HG02943 (cell line): Measurements from ENCODE around the gene IRF8.
"Not testable (repeated sequence)": the region's sequence is repeated elsewhere in the genome, so short reads cannot be mapped to it uniquely, and the experiment has no call there.

Source experiments
- ATAC-seq: cut with Tn5 transposase; IDR thresholded peaks from one replicate; pipeline ENCODE4 v1.9.1; 2021; ENCODE audit warnings: mild to moderate bottlenecking, low read depth, moderate library complexity; ENCODE audit not compliant: unreplicated experiment

Gene IRF8

DNA sequence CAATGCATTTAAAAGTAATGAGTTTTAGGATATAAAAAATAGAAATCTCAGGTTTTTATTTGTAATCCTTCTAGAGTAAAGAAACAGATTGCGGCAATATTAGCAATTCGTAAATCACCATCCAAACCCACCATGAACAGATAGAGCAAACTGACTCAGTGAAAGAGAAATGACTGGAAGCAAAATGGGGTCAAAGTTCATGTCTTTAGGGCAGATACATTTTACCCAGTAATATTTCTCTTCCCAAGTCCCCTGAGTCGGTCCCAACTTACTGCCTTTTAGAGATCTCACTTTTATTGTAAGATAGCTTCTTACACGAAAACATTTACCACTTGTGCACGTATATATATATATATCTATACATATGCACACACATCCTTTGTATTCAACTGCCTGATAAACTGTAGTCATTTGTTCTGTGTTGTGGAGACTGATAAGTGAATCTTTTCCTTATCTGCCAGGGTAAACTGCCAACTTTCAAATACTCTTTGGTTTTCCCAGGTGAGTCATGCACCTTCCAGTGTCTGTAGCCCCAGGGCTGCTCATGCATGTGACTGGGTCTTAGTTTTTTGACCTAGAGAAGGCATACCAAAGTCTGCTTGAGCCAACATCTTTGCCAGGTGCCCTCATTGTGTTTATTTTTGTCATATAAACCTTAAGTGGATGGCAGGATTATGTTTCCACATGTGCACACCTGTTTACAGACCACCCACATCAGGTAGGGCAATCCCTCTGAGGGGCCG lies 7.8 kb upstream of the IRF8 start:
- ATAC-seq: no peak

GRCh38 chr16:85891776-85892166 lies 7.2 kb upstream of the IRF8 start:
- no peak for ATAC-seq

- no peak for ATAC-seq
Observed at GRCh38 chr16:85892760-85893159, 6.2 kb upstream of the IRF8 start.

GRCh38 chr16:85894266-85894665 lies 4.7 kb upstream of the IRF8 start:
- ATAC-seq: no peak

DNA sequence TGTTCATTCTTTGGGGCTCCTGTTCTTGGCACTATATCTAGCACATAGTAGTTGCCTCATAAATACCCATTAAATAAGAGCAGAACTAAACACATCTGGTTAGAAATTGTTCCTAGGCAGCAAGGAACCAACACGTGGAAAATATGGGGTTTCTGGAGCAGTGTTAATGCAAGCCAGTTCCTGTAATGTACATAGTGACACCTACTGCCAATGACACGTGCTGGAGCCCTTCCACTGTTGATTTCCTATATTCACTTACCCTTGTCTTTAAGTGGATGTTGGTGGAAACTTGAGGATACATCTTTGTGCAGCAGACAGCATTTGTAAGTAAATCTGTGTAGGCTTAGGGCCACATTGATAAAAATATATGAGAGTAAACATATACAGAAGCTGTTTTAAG lies 1.6 kb upstream of the IRF8 start:
- no peak for ATAC-seq

DNA sequence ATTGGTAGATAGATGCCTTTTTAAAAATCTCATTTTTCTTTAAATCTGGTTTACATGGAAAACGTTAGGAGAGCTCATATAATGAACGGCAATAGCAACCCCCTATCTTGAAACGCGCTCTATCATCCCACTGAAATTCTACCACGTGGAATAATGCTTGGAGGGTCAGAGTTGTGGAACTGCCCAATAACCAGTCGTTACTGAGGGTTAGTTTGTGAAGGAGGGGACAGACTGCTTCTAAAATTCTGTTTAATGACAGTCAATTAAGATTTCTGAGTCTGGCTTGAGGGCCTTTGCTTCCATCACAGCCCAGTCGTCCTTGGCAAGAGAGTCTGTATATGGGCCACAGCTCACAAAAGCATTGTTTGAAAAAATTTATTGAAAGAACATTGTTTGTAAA lies 482 bp downstream of the IRF8 start:
- ATAC-seq: no peak

DNA sequence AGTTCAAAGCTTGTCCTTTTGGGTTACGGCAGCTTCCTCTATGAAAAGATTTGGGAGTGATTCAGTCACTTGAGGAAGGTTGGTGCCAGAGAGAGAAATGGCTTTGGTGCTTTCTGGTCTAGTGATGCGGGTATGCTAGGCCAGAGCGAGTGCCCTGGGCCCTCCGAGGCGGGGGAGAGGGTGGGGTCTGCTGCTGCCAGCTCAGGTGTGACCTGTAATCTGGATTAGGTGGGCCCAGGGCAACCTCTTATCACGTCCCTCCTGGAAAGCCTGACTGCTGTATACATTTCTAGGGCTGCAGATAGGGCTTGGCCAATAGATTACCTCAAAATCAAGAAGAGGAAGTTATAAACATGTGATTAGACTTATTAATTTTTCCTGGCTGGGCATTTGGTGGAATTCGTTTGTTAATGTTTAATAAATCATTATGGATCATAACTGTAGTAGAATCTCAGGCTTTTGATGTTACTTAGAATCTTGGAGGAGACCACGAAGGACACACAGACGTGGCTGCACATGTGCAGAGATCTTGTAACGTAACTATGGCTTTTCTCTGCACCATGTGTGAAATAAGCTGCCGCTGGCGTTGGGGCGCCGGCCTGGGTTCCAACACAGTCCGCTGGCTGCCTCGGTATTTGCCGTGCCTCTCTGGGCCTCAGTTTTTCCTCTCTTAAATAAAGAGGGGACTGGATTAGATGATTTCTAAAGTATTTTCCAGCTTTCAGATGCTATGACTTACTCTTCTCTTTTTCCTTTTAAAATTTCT lies 1.2 kb downstream of the IRF8 start:
- no peak for ATAC-seq

GRCh38 chr16:85901110-85901509 lies 2.1 kb downstream of the IRF8 start:
- ATAC-seq: no peak

- no peak for ATAC-seq
Observed at GRCh38 chr16:85901773-85902365, 2.9 kb downstream of the IRF8 start.

- peak; percentile 54 for ATAC-seq
Observed at GRCh38 chr16:85902366-85903155, 3.6 kb downstream of the IRF8 start.

DNA sequence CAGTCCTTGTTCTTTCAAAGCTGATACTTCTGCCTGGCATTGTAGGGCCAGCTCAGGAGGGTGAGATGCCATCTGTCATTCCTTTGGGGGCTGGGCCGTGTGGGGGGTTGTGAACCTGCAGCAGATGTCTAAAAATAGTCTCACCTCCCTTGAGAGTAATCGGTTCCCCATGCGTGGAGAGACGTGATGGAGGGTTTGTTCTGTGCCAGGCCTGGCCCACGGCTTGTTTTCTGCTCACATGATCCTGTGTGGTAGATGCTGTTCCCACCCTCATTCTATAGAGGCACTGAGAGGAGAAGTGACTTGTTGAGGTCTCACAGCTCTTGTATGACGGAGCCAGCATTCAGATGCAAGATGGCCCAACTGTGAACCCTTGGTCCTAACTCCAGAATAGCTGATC lies 4.6 kb downstream of the IRF8 start:
- ATAC-seq: no peak

- no peak for ATAC-seq
Observed at GRCh38 chr16:85905110-85906095, 6.4 kb downstream of the IRF8 start.

GRCh38 chr16:85906349-85906748 lies 7.4 kb downstream of the IRF8 start:
- ATAC-seq: no peak

- ATAC-seq: not testable (repeated sequence)
Observed at GRCh38 chr16:85907231-85907630, 8.3 kb downstream of the IRF8 start.

- ATAC-seq: no peak
Observed at GRCh38 chr16:85908444-85908843, 9.5 kb downstream of the IRF8 start.

- no peak for ATAC-seq
Observed at GRCh38 chr16:85908889-85909589, 10.1 kb downstream of the IRF8 start.

DNA sequence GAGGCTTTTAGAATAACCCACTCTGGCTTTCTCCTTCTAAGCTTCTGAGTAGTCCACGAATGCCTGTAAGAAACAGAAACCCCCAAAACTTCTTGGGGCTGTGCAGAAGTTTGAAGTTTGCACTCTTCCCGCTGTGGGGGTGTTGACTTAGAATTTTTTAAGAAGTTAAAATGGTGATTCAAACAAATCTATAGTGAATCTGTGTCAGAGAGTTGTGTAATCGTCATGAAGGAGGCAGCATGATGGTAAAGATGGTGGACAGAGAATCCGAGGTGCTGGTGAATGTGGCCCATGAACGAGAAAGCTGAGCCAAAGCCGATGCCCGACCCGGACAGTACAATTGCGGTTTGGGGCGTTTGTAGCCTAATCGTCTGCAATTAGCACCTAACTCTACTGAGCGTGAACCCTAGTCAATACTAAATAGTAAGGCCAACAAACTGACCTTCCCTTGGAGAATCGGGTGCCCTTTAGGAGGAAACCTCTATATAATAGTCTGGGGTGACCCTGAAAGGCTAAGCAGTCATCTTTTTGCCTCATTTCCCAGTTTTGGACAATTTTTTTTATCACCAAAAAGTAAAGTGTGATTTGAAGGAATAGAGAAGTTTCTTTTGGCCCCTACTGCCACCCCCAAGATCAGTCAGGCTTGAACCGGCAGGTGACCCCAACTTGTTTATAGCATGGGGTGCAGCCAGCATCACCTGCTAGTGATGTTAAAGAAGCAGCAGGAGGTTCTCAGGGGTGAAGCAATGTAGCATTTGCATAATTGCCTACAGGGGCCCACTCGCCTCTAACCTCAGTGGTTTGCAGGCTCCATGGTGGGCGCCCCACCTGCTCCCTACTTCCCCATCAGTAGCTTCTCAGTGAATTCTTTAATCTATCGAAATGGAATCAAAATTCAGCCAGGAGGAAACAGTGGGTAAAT lies 11.2 kb downstream of the IRF8 start:
- no peak for ATAC-seq

GRCh38 chr16:85910854-85911247 lies 11.9 kb downstream of the IRF8 start:
- ATAC-seq: no peak
